ENCODE results near the gene KLHL11.

GRCh38 chr17:41814195-41814594 is 51.0 kb downstream of the KLHL11 start:
- TF ChIP-seq EZH2phosphoT487 (IDR thresholded peaks at IDR 0.05; ENCODE audit: unreplicated experiment) (no peak), POLR2AphosphoS5 (IDR thresholded peaks at IDR 0.05; ENCODE audit: low read depth) (no peak), EZH2 (IDR thresholded peaks at IDR 0.05; ENCODE audit: low read depth, unreplicated experiment) (no peak), JUNB (IDR thresholded peaks at IDR 0.05; ENCODE audit: unreplicated experiment) (no peak), CREB1 (CRISPR knock-in tag; IDR thresholded peaks at IDR 0.05; ENCODE audit: low read depth) (no peak), NANOG (IDR thresholded peaks at IDR 0.05; ENCODE audit: borderline replicate concordance) (no peak), ZNF331 (CRISPR knock-in tag; IDR thresholded peaks at IDR 0.05; ENCODE audit: low read depth) (no peak), ZNF114 (CRISPR knock-in tag; IDR thresholded peaks at IDR 0.05) (no peak)
- TF ChIP-seq, protein P1, sequence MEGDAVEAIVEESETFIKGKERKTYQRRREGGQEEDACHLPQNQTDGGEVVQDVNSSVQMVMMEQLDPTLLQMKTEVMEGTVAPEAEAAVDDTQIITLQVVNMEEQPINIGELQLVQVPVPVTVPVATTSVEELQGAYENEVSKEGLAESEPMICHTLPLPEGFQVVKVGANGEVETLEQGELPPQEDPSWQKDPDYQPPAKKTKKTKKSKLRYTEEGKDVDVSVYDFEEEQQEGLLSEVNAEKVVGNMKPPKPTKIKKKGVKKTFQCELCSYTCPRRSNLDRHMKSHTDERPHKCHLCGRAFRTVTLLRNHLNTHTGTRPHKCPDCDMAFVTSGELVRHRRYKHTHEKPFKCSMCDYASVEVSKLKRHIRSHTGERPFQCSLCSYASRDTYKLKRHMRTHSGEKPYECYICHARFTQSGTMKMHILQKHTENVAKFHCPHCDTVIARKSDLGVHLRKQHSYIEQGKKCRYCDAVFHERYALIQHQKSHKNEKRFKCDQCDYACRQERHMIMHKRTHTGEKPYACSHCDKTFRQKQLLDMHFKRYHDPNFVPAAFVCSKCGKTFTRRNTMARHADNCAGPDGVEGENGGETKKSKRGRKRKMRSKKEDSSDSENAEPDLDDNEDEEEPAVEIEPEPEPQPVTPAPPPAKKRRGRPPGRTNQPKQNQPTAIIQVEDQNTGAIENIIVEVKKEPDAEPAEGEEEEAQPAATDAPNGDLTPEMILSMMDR (conservative IDR thresholded peaks at IDR 0.05; ENCODE audit: low read depth in 2 of 2): no peak
- TF ChIP-seq, protein P2, sequence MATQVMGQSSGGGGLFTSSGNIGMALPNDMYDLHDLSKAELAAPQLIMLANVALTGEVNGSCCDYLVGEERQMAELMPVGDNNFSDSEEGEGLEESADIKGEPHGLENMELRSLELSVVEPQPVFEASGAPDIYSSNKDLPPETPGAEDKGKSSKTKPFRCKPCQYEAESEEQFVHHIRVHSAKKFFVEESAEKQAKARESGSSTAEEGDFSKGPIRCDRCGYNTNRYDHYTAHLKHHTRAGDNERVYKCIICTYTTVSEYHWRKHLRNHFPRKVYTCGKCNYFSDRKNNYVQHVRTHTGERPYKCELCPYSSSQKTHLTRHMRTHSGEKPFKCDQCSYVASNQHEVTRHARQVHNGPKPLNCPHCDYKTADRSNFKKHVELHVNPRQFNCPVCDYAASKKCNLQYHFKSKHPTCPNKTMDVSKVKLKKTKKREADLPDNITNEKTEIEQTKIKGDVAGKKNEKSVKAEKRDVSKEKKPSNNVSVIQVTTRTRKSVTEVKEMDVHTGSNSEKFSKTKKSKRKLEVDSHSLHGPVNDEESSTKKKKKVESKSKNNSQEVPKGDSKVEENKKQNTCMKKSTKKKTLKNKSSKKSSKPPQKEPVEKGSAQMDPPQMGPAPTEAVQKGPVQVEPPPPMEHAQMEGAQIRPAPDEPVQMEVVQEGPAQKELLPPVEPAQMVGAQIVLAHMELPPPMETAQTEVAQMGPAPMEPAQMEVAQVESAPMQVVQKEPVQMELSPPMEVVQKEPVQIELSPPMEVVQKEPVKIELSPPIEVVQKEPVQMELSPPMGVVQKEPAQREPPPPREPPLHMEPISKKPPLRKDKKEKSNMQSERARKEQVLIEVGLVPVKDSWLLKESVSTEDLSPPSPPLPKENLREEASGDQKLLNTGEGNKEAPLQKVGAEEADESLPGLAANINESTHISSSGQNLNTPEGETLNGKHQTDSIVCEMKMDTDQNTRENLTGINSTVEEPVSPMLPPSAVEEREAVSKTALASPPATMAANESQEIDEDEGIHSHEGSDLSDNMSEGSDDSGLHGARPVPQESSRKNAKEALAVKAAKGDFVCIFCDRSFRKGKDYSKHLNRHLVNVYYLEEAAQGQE (IDR thresholded peaks at IDR 0.05; ENCODE audit: unreplicated experiment): no peak
- TF ChIP-seq, protein P3, sequence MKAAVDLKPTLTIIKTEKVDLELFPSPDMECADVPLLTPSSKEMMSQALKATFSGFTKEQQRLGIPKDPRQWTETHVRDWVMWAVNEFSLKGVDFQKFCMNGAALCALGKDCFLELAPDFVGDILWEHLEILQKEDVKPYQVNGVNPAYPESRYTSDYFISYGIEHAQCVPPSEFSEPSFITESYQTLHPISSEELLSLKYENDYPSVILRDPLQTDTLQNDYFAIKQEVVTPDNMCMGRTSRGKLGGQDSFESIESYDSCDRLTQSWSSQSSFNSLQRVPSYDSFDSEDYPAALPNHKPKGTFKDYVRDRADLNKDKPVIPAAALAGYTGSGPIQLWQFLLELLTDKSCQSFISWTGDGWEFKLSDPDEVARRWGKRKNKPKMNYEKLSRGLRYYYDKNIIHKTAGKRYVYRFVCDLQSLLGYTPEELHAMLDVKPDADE (IDR thresholded peaks at IDR 0.05): no peak
- TF ChIP-seq, protein P4, sequence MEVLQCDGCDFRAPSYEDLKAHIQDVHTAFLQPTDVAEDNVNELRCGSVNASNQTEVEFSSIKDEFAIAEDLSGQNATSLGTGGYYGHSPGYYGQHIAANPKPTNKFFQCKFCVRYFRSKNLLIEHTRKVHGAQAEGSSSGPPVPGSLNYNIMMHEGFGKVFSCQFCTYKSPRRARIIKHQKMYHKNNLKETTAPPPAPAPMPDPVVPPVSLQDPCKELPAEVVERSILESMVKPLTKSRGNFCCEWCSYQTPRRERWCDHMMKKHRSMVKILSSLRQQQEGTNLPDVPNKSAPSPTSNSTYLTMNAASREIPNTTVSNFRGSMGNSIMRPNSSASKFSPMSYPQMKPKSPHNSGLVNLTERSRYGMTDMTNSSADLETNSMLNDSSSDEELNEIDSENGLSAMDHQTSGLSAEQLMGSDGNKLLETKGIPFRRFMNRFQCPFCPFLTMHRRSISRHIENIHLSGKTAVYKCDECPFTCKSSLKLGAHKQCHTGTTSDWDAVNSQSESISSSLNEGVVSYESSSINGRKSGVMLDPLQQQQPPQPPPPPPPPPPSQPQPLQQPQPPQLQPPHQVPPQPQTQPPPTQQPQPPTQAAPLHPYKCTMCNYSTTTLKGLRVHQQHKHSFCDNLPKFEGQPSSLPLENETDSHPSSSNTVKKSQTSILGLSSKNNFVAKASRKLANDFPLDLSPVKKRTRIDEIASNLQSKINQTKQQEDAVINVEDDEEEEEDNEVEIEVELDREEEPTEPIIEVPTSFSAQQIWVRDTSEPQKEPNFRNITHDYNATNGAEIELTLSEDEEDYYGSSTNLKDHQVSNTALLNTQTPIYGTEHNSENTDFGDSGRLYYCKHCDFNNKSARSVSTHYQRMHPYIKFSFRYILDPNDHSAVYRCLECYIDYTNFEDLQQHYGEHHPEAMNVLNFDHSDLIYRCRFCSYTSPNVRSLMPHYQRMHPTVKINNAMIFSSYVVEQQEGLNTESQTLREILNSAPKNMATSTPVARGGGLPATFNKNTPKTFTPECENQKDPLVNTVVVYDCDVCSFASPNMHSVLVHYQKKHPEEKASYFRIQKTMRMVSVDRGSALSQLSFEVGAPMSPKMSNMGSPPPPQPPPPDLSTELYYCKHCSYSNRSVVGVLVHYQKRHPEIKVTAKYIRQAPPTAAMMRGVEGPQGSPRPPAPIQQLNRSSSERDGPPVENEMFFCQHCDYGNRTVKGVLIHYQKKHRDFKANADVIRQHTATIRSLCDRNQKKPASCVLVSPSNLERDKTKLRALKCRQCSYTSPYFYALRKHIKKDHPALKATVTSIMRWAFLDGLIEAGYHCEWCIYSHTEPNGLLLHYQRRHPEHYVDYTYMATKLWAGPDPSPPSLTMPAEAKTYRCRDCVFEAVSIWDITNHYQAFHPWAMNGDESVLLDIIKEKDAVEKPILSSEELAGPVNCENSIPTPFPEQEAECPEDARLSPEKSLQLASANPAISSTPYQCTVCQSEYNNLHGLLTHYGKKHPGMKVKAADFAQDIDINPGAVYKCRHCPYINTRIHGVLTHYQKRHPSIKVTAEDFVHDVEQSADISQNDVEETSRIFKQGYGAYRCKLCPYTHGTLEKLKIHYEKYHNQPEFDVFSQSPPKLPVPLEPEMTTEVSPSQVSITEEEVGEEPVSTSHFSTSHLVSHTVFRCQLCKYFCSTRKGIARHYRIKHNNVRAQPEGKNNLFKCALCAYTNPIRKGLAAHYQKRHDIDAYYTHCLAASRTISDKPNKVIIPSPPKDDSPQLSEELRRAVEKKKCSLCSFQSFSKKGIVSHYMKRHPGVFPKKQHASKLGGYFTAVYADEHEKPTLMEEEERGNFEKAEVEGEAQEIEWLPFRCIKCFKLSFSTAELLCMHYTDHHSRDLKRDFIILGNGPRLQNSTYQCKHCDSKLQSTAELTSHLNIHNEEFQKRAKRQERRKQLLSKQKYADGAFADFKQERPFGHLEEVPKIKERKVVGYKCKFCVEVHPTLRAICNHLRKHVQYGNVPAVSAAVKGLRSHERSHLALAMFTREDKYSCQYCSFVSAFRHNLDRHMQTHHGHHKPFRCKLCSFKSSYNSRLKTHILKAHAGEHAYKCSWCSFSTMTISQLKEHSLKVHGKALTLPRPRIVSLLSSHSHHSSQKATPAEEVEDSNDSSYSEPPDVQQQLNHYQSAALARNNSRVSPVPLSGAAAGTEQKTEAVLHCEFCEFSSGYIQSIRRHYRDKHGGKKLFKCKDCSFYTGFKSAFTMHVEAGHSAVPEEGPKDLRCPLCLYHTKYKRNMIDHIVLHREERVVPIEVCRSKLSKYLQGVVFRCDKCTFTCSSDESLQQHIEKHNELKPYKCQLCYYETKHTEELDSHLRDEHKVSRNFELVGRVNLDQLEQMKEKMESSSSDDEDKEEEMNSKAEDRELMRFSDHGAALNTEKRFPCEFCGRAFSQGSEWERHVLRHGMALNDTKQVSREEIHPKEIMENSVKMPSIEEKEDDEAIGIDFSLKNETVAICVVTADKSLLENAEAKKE (CRISPR knock-in tag; IDR thresholded peaks at IDR 0.05): no peak
